ENCODE measurements around the gene MTMR2.

The MTMR2 gene

GRCh38 chr11:95912902-95913560 lies 10.9 kb downstream of the MTMR2 start:
- no peak for DNase-seq (ENCODE audit: extremely low read depth, low read depth)
- TF ChIP-seq CTCF (IDR thresholded peaks at IDR 0.05; ENCODE audit: low read depth, low read length): no peak

- DNase-seq (ENCODE audit: extremely low read depth, low read depth): no peak
- no peak for TF ChIP-seq CTCF (IDR thresholded peaks at IDR 0.05; ENCODE audit: low read depth, low read length)
These were observed 12.5 kb downstream of the MTMR2 start for GRCh38 chr11:95911369-95911759.

- DNase-seq (ENCODE audit: extremely low read depth, low read depth): no peak
- TF ChIP-seq CTCF (IDR thresholded peaks at IDR 0.05; ENCODE audit: low read depth, low read length): no peak
These were observed 13.1 kb downstream of the MTMR2 start for GRCh38 chr11:95910638-95911368.

- no peak for DNase-seq (ENCODE audit: extremely low read depth, low read depth)
- TF ChIP-seq CTCF (IDR thresholded peaks at IDR 0.05; ENCODE audit: low read depth, low read length): no peak
These were observed 15.1 kb downstream of the MTMR2 start for GRCh38 chr11:95908826-95909225.

GRCh38 chr11:95907476-95907875 lies 16.4 kb downstream of the MTMR2 start:
- no peak for DNase-seq (ENCODE audit: extremely low read depth, low read depth)
- TF ChIP-seq CTCF (IDR thresholded peaks at IDR 0.05; ENCODE audit: low read depth, low read length): no peak

- TF ChIP-seq CTCF (IDR thresholded peaks at IDR 0.05; ENCODE audit: low read depth, low read length): no peak
- DNase-seq (ENCODE audit: extremely low read depth, low read depth): no peak
These were observed 19.8 kb downstream of the MTMR2 start for GRCh38 chr11:95904009-95904650.

GRCh38 chr11:95898782-95899181 lies 25.1 kb downstream of the MTMR2 start:
- no peak for DNase-seq (ENCODE audit: extremely low read depth, low read depth)
- no peak for TF ChIP-seq CTCF (IDR thresholded peaks at IDR 0.05; ENCODE audit: low read depth, low read length)

All from AG09319 (cell line).